ENCODE results near the gene COMMD4.

DNA sequence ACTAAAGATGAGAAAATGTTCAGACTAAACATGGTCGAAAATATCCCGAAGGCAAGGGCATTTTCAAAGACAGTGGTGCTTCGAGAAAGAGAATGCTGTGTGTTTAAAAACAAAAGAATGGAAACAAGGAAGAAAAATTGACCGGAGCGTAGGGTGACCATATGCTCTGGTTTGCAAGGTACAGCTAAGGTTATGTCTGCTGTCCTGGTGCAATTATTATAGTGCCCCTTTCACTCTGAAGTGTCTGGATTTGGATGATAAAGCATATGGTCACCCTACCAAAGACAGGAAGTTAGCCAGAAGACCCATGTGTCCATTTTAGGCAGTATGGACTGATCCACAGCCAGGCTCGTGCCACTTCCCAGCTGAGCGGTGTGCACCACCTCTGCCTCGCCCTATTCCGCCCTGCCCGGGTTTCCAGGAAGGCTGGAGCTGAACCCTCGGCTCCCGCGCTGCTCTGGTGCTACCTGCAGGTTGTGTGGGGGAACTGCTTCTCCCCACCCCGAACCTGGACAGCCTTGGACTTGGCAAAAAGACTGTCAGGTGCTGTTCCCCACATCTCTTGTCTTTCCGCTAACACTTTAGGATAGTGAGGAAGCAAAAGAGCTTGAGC is 28.0 kb upstream of the COMMD4 start:
- TF ChIP-seq SP1 (IDR thresholded peaks at IDR 0.05) (no peak), SUZ12 (IDR thresholded peaks at IDR 0.05) (no peak), ARNT (IDR thresholded peaks at IDR 0.05) (no peak), ZNF384 (IDR thresholded peaks at IDR 0.05) (no peak), CTBP1 (IDR thresholded peaks at IDR 0.05; ENCODE audit: borderline replicate concordance) (no peak), FOXA1 (IDR thresholded peaks at IDR 0.05) (no peak)
